ENCODE measurements around the gene SIDT2.

DNA sequence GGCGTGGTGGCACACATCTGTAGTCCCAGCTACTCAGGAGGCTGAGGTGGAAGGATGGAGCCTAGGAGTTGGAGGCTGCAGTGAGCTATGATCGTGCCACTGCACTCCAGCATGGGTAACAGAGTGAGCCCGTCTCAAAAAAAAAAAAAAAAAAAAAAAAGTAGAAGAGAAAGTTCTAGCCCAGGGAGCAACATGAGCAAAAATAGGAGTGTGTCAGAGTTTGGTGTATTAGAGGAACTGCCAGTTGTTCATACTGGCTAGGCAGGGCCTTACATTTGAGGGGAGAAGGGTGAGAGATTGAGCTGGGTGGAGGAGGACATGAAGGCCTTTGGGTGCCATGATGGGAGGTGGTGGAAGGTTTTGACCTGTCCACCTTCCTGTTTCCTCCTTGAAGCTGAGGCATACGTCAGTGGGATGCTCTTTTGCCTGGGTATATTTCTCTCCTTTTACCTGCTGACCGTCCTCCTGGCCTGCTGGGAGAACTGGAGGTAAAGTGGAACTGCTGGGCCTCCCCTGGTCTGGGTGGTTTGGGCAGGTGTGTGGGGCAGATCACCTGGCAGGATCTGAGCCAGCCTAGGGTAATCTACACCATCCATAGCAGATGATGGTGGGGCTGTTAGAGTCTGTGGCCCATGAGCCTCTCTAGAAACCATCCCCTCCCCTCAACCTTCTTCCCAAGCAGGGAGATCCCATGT is 7.3 kb downstream of the SIDT2 start:
- TF ChIP-seq, protein P1, sequence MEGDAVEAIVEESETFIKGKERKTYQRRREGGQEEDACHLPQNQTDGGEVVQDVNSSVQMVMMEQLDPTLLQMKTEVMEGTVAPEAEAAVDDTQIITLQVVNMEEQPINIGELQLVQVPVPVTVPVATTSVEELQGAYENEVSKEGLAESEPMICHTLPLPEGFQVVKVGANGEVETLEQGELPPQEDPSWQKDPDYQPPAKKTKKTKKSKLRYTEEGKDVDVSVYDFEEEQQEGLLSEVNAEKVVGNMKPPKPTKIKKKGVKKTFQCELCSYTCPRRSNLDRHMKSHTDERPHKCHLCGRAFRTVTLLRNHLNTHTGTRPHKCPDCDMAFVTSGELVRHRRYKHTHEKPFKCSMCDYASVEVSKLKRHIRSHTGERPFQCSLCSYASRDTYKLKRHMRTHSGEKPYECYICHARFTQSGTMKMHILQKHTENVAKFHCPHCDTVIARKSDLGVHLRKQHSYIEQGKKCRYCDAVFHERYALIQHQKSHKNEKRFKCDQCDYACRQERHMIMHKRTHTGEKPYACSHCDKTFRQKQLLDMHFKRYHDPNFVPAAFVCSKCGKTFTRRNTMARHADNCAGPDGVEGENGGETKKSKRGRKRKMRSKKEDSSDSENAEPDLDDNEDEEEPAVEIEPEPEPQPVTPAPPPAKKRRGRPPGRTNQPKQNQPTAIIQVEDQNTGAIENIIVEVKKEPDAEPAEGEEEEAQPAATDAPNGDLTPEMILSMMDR (conservative IDR thresholded peaks at IDR 0.05): no peak
- TF ChIP-seq EZH2 (IDR thresholded peaks at IDR 0.05; ENCODE audit: low read depth): no peak
